ENCODE data around the gene TRANK1.
A peak's percentile ranks its signal among the peaks of the same experiment; 100 is the strongest.
"Not testable (repeated sequence)": the region's sequence is repeated elsewhere in the genome, so short reads cannot be mapped to it uniquely, and the experiment has no call there.

The TRANK1 gene

GRCh38 chr3:36892457-36893136 is 52.3 kb downstream of the TRANK1 start:
- DNase-seq (ENCODE audit: low spot score), result no peak

GRCh38 chr3:36891701-36892160 is 53.1 kb downstream of the TRANK1 start:
- DNase-seq (ENCODE audit: low spot score), result no peak

- DNase-seq (ENCODE audit: low spot score), result not testable (repeated sequence)
Observed at GRCh38 chr3:36891097-36891496, 53.8 kb downstream of the TRANK1 start.

GRCh38 chr3:36890261-36890660 is 54.6 kb downstream of the TRANK1 start:
- DNase-seq (ENCODE audit: low spot score), result no peak

- no peak for DNase-seq (ENCODE audit: low spot score)
Observed at GRCh38 chr3:36881735-36882134, 63.1 kb downstream of the TRANK1 start.

GRCh38 chr3:36879842-36880241 is 65.0 kb downstream of the TRANK1 start:
- not testable (repeated sequence) for DNase-seq (ENCODE audit: low spot score)

- DNase-seq (ENCODE audit: low spot score), result no peak
Observed at GRCh38 chr3:36877930-36878685, 66.7 kb downstream of the TRANK1 start.

- DNase-seq (ENCODE audit: low spot score), result no peak
Observed at GRCh38 chr3:36876181-36876936, 68.5 kb downstream of the TRANK1 start.

- no peak for DNase-seq (ENCODE audit: low spot score)
Observed at GRCh38 chr3:36875397-36875796, 69.5 kb downstream of the TRANK1 start.

GRCh38 chr3:36874424-36874823 is 70.4 kb downstream of the TRANK1 start:
- no peak for DNase-seq (ENCODE audit: low spot score)

- no peak for DNase-seq (ENCODE audit: low spot score)
Observed at GRCh38 chr3:36871379-36872126, 73.3 kb downstream of the TRANK1 start.

- DNase-seq (ENCODE audit: low spot score), result peak; percentile 38
Observed at GRCh38 chr3:36868614-36869436, 76.0 kb downstream of the TRANK1 start.

- DNase-seq (ENCODE audit: low spot score), result no peak
Observed at GRCh38 chr3:36867810-36868209, 77.0 kb downstream of the TRANK1 start.

- DNase-seq (ENCODE audit: low spot score), result no peak
Observed at GRCh38 chr3:36866368-36866767, 78.5 kb downstream of the TRANK1 start.

- DNase-seq (ENCODE audit: low spot score), result no peak
Observed at GRCh38 chr3:36864180-36865053, 80.4 kb downstream of the TRANK1 start.

- no peak for DNase-seq (ENCODE audit: low spot score)
Observed at GRCh38 chr3:36862076-36862755, 82.6 kb downstream of the TRANK1 start.

- no peak for DNase-seq (ENCODE audit: low spot score)
Observed at GRCh38 chr3:36859494-36859893, 85.4 kb downstream of the TRANK1 start.

GRCh38 chr3:36852071-36852470 is 92.8 kb downstream of the TRANK1 start:
- no peak for DNase-seq (ENCODE audit: low spot score)

GRCh38 chr3:36850743-36851142 is 94.1 kb downstream of the TRANK1 start:
- no peak for DNase-seq (ENCODE audit: low spot score)

- DNase-seq (ENCODE audit: low spot score), result no peak
Observed at GRCh38 chr3:36846406-36846805, 98.4 kb downstream of the TRANK1 start.
